ENCODE data around the gene IL17RA. TPM values are rescaled to one million over a fixed set of nuclear protein-coding genes. Genes with fewer than 3 reads are reported as not detected.

The IL17RA gene
- total and polyA plus RNA-seq, 2 experiments from 2014 or later, result 8.4 to 14.6 TPM

DNA sequence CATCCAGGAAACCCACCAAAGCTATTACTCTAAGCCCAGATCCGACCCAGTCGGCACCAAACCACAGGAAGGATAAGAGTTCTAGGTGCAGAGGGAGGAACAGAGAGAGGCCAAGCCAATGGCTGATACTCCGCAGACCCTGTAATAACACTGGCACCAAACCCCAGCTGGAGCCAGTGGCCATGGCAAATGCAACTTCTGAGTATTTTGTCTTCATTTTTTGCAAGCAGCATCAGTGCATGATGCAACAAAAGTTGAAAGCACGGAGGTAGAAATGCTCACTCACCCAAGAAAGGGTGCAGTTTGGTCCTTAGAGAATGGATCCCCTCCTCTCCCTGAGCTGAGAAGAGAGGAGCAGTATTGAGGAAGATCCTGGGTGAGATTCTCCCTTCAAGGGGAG, 33.5 kb downstream of the IL17RA start:
- Histone ChIP-seq H3K4me2 (no peak overlapping the region), H2AFZ (no peak overlapping the region), H3K79me2 (no peaks in the 10 kb centered on the region), H3K36me3 (replicated peaks; ENCODE audit: insufficient read depth, low read depth) (no peaks in the 10 kb centered on the region), H3K4me1 (ENCODE audit: insufficient read depth) (no peaks in the 10 kb centered on the region), H3K27ac (no peak overlapping the region), H3K4me3 (no peak overlapping the region), H3K9me3 (ENCODE audit: low read depth) (no peaks in the 10 kb centered on the region), H4K20me1 (ENCODE audit: insufficient read depth, poor library complexity, severe bottlenecking) (no peaks in the 10 kb centered on the region), H3K27me3 (peaks cover 30% of the 10 kb centered on the region), H3K9me2 (replicated peaks; ENCODE audit: insufficient read depth) (no peaks in the 10 kb centered on the region)
- 94% methylated on average over 4 of the region's 4 CpGs for WGBS (ENCODE audit: low lambda C conversion rate, missing lambda C conversion rate)
- no peak for DNase-seq (ENCODE audit: low spot score)
- TF ChIP-seq EZH2 (IDR thresholded peaks at IDR 0.05; ENCODE audit: borderline replicate concordance), result no peak
- no peak for TF ChIP-seq EZH2phosphoT487 (IDR thresholded peaks at IDR 0.05; ENCODE audit: low read depth, severe bottlenecking, unreplicated experiment)
- TF ChIP-seq CTCF (IDR thresholded peaks at IDR 0.05; ENCODE audit: poor library complexity), result no peak

DNA sequence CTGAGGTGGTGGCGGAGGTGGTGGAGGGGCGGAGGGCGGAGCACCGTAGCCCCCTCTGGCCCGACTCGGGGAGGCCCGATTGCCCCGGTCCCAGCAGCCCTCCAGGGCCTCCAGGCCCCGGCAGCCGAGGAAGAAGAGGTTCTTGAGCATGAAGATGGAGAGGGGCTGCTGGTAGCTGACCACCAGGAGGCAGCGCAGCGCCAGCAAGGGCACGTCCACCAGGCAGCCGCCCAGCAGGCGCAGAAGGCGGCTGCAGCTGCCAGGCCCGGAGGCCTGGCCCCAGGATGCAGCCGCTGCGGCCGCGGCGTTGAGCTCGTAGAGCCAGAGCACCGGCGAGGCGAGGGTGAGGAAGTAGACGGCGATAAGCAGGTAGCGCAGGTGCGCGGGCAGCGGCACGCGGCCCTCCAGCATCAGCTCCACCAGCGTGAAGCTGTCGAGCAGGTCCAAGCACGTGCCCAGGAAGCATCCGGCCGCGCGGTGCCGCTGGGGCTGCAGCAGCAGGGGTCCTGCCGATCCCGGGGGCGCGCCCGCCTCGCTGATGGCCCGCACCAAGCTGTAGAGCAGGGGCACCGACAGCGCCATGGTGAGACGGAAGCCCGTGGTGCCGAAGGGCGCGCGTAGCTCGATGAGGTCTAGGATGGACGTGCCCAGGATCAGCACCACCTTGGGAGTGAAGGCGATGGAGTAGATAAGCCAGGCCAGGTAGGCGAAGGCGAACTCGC, 34.8 kb downstream of the IL17RA start:
- WGBS (ENCODE audit: low lambda C conversion rate, missing lambda C conversion rate), result 59% methylated on average over 52 of the region's 63 CpGs
- Histone ChIP-seq H3K4me3 (no peak overlapping the region), H2AFZ (no peak overlapping the region), H3K9me2 (replicated peaks; ENCODE audit: insufficient read depth) (no peaks in the 10 kb centered on the region), H3K4me1 (ENCODE audit: insufficient read depth) (no peaks in the 10 kb centered on the region), H3K36me3 (replicated peaks; ENCODE audit: insufficient read depth, low read depth) (no peaks in the 10 kb centered on the region), H4K20me1 (ENCODE audit: insufficient read depth, poor library complexity, severe bottlenecking) (no peaks in the 10 kb centered on the region), H3K9me3 (ENCODE audit: low read depth) (no peaks in the 10 kb centered on the region), H3K27me3 (peaks cover 30% of the 10 kb centered on the region), H3K27ac (no peak overlapping the region), H3K4me2 (no peak overlapping the region), H3K79me2 (no peaks in the 10 kb centered on the region)
- TF ChIP-seq EZH2 (IDR thresholded peaks at IDR 0.05; ENCODE audit: borderline replicate concordance), result no peak
- no peak for TF ChIP-seq EZH2phosphoT487 (IDR thresholded peaks at IDR 0.05; ENCODE audit: low read depth, severe bottlenecking, unreplicated experiment)
- no peak for TF ChIP-seq CTCF (IDR thresholded peaks at IDR 0.05; ENCODE audit: poor library complexity)
- DNase-seq (ENCODE audit: low spot score), result no peak

GRCh38 chr22:17120281-17120680, 35.5 kb downstream of the IL17RA start:
- peak overlapping the region; percentile 98 for H3K4me2 ChIP-seq
- peaks cover 30% of the 10 kb centered on the region for H3K27me3 ChIP-seq
- peak; percentile 85 for DNase-seq (ENCODE audit: low spot score)
- H3K9me3 ChIP-seq (ENCODE audit: low read depth), result no peaks in the 10 kb centered on the region
- no peaks in the 10 kb centered on the region for H3K4me1 ChIP-seq (ENCODE audit: insufficient read depth)
- no peaks in the 10 kb centered on the region for H4K20me1 ChIP-seq (ENCODE audit: insufficient read depth, poor library complexity, severe bottlenecking)
- H3K9me2 ChIP-seq (replicated peaks; ENCODE audit: insufficient read depth), result no peaks in the 10 kb centered on the region
- no peak overlapping the region for H3K4me3 ChIP-seq
- H3K27ac ChIP-seq, result no peak overlapping the region
- WGBS (ENCODE audit: low lambda C conversion rate, missing lambda C conversion rate), result 1% methylated on average over 34 of the region's 45 CpGs
- no peak overlapping the region for H2AFZ ChIP-seq
- H3K79me2 ChIP-seq, result no peaks in the 10 kb centered on the region
- no peak for TF ChIP-seq EZH2phosphoT487 (IDR thresholded peaks at IDR 0.05; ENCODE audit: low read depth, severe bottlenecking, unreplicated experiment)
- no peak for TF ChIP-seq CTCF (IDR thresholded peaks at IDR 0.05; ENCODE audit: poor library complexity)
- TF ChIP-seq EZH2 (IDR thresholded peaks at IDR 0.05; ENCODE audit: borderline replicate concordance), result no peak
- H3K36me3 ChIP-seq (replicated peaks; ENCODE audit: insufficient read depth, low read depth), result no peaks in the 10 kb centered on the region

Measured in hepatocyte (in vitro differentiated cells).